Progenitor cell of endocrine pancreas (in vitro differentiated cells): ENCODE results near the gene MS4A10. TPM values are rescaled to one million over a fixed set of nuclear protein-coding genes. Genes with fewer than 3 reads are reported as not detected.

Source experiments
- DNase-seq: peaks from one replicate; pipeline ENCODE4 v3.0.0; 2021; ENCODE audit warnings: low spot score; ENCODE audit not compliant: unreplicated experiment
- H3K27ac Mint-ChIP-seq: 2 replicates; pipeline ENCODE4 v1.8.0; 2021; ENCODE audit warnings: mild to moderate bottlenecking, moderate library complexity, mixed read lengths
- H3K27me3 Mint-ChIP-seq: 2 replicates; pipeline ENCODE4 v1.8.0; 2021; ENCODE audit warnings: mixed read lengths
- H3K36me3 Mint-ChIP-seq: 2 replicates; pipeline ENCODE4 v1.8.0; 2022; ENCODE audit warnings: mixed read lengths; ENCODE audit not compliant: insufficient read depth
- H3K4me1 Mint-ChIP-seq: 2 replicates; pipeline ENCODE4 v1.8.0; 2021; ENCODE audit warnings: low read depth, mixed read lengths
- H3K4me3 Mint-ChIP-seq: 2 replicates; pipeline ENCODE4 v1.8.0; 2021; ENCODE audit warnings: low read depth, mild to moderate bottlenecking, moderate library complexity, mixed read lengths
- H3K9me3 Mint-ChIP-seq: 2 replicates; pipeline ENCODE4 v1.8.0; 2021; ENCODE audit warnings: low read depth, mixed read lengths
- CTCF ChIP-seq: fragments of 200-600 bp; sonication (generic); IDR thresholded peaks from one replicate; pipeline ENCODE4 v1.5.0; 2021; ENCODE audit warnings: antibody characterized with exemption, mild to moderate bottlenecking; ENCODE audit not compliant: unreplicated experiment
- total RNA-seq: library from RNA; stranded (reverse); gene quantifications from 2 replicates; pipeline ENCODE4 v1.2.1, GENCODE V29; 2021

The MS4A10 gene
- total RNA-seq, 1 donor from 2014 or later, result not detected

- no peaks in the 10 kb centered on the region for H3K9me3 Mint-ChIP-seq
- H3K4me1 Mint-ChIP-seq, result no peaks in the 10 kb centered on the region
- no peak for DNase-seq
- no peaks in the 10 kb centered on the region for H3K36me3 Mint-ChIP-seq
- peaks cover 7% of the 10 kb centered on the region for H3K27me3 Mint-ChIP-seq
- no peak for TF ChIP-seq CTCF
- no peak overlapping the region for H3K27ac Mint-ChIP-seq
- H3K4me3 Mint-ChIP-seq, result no peak overlapping the region
Observed at GRCh38 chr11:60781286-60781980, 3.7 kb upstream of the MS4A10 start.

GRCh38 chr11:60781981-60782316 lies 3.2 kb upstream of the MS4A10 start:
- H3K27ac Mint-ChIP-seq, result no peak overlapping the region
- no peaks in the 10 kb centered on the region for H3K36me3 Mint-ChIP-seq
- no peaks in the 10 kb centered on the region for H3K4me1 Mint-ChIP-seq
- TF ChIP-seq CTCF, result no peak
- H3K4me3 Mint-ChIP-seq, result no peak overlapping the region
- peaks cover 7% of the 10 kb centered on the region for H3K27me3 Mint-ChIP-seq
- no peaks in the 10 kb centered on the region for H3K9me3 Mint-ChIP-seq
- no peak for DNase-seq

GRCh38 chr11:60782393-60783140 lies 2.6 kb upstream of the MS4A10 start:
- no peaks in the 10 kb centered on the region for H3K9me3 Mint-ChIP-seq
- TF ChIP-seq CTCF, result no peak
- H3K4me1 Mint-ChIP-seq, result no peaks in the 10 kb centered on the region
- no peak overlapping the region for H3K4me3 Mint-ChIP-seq
- no peak overlapping the region for H3K27ac Mint-ChIP-seq
- H3K27me3 Mint-ChIP-seq, result peaks cover 2% of the 10 kb centered on the region
- no peak for DNase-seq
- no peaks in the 10 kb centered on the region for H3K36me3 Mint-ChIP-seq

GRCh38 chr11:60783141-60783484 lies 2.0 kb upstream of the MS4A10 start:
- TF ChIP-seq CTCF, result no peak
- Mint-ChIP-seq H3K36me3 (no peaks in the 10 kb centered on the region), H3K4me3 (no peak overlapping the region), H3K27me3 (no peaks in the 10 kb centered on the region), H3K4me1 (no peaks in the 10 kb centered on the region), H3K27ac (no peak overlapping the region), H3K9me3 (no peaks in the 10 kb centered on the region)
- DNase-seq, result no peak

DNA sequence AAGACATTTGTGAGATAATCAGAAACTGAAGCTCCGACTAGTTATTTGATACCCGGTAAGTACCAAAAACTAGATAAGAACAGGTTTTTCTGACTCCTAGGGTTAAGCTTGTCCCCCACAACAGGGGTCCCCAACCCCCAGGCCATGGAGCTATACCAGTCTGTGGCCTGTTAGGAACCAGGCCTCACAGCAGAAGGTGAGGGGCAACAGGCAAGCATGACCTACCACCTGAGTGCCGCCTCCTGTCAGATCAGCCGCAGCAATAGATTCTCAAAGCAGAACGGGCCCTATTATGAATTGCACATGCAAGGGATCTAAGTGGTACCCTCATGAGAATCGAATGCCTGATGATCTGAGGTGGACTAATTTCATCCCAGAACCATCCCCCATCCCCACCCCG lies 1.2 kb upstream of the MS4A10 start:
- no peak overlapping the region for H3K4me3 Mint-ChIP-seq
- H3K27ac Mint-ChIP-seq, result no peak overlapping the region
- H3K27me3 Mint-ChIP-seq, result no peaks in the 10 kb centered on the region
- no peaks in the 10 kb centered on the region for H3K4me1 Mint-ChIP-seq
- DNase-seq, result no peak
- no peaks in the 10 kb centered on the region for H3K9me3 Mint-ChIP-seq
- H3K36me3 Mint-ChIP-seq, result no peaks in the 10 kb centered on the region
- no peak for TF ChIP-seq CTCF
